Fibroblast of lung (primary cell): ENCODE measurements around the gene SH2D3C.

Source experiments
- CTCF ChIP-seq, 2 donors: IDR thresholded peaks in 1 of 2; conservative IDR thresholded peaks in 1 of 2; 1 replicate in 1 of 2; 2 replicates in 1 of 2; pipeline ENCODE4 v1.5.1; 2011 to 2012; ENCODE audit warnings: low read length in 2 of 2, control low read depth in 1 of 2, inconsistent platforms in 1 of 2, low read depth in 1 of 2, mild to moderate bottlenecking in 1 of 2
- EZH2 ChIP-seq: IDR thresholded peaks from 2 replicates; pipeline ENCODE4 v1.5.1; 2012; ENCODE audit warnings: low read length, control low read depth, mild to moderate bottlenecking; ENCODE audit errors: missing control alignments

DNA sequence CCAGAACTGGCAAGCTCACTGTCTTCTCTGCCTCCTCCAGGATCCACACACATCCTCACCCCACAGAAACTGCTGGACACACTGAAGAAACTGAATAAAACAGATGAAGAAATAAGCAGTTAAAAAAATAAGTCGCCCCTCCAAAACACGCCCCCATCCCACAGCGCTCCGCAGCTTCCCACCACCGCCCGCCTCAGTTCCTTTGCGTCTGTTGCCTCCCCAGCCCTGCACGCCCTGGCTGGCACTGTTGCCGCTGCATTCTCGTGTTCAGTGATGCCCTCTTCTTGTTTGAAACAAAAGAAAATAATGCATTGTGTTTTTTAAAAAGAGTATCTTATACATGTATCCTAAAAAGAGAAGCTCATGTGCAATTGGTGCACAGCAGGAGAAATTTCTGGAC lies 87.7 kb downstream of the SH2D3C start:
- TF ChIP-seq CTCF (conservative IDR thresholded peaks at IDR 0.05 in 1 of 2, IDR thresholded peaks at IDR 0.05 in 1 of 2; ENCODE audit: low read depth in 1 of 2, low read length in 2 of 2) (no peak), EZH2 (no peak)
